SK-N-SH (cell line): Measurements from ENCODE around the gene EEF1AKMT1. TPM values are rescaled to one million over a fixed set of nuclear protein-coding genes. Genes with fewer than 3 reads are reported as not detected.

Experiments
- CTCF ChIA-PET: fragments of 300-600, 350-600 bp; formaldehyde crosslinking; extraction: SDS; loops from one replicate; lab custom pipeline; 2021; lab: Yijun Ruan, JAX
- POLR2A ChIA-PET: fragments of 350-600 bp; sonication (Branson Sonifier 250); formaldehyde crosslinking; extraction: SDS; loops from one replicate; lab custom pipeline; 2020; ENCODE audit warnings: antibody characterized with exemption, inconsistent platforms; lab: Yijun Ruan, JAX
- DNase-seq: peaks from one replicate; pipeline ENCODE4 v3.0.0; 2012
- H2AFZ ChIP-seq: fragments of 200-600 bp; sonication (generic); 2 replicates; pipeline ENCODE4 v1.8.1; 2016; ENCODE audit warnings: antibody characterized with exemption, mild to moderate bottlenecking, low read depth
- H3F3A ChIP-seq: fragments of 200-600 bp; sonication (generic); replicated peaks from 2 replicates; pipeline ENCODE3; 2016; ENCODE audit warnings: antibody characterized with exemption, mild to moderate bottlenecking; ENCODE audit not compliant: insufficient read depth
- H3K27ac ChIP-seq, 2 experiments: fragments of 200-500 bp in 1 of 2; fragments of 200-600 bp in 1 of 2; sonication (Bioruptor generic) in 1 of 2; sonication (generic), shearing (Covaris generic) in 1 of 2; 2 replicates each; pipeline versions ENCODE4 v1.5.1 to v1.6.1; 2014 to 2016; ENCODE audit warnings: low read depth in 2 of 2, inconsistent platforms in 1 of 2, low read length in 1 of 2, mild to moderate bottlenecking in 1 of 2, mixed read lengths in 1 of 2
- H3K27me3 ChIP-seq: fragments of 200-600 bp; sonication (generic), shearing (Covaris generic); 2 replicates; pipeline ENCODE4 v1.6.1; 2016; ENCODE audit warnings: mixed run types; ENCODE audit not compliant: insufficient read depth
- H3K36me3 ChIP-seq, 2 experiments: fragments of 200-500 bp in 1 of 2; fragments of 200-600 bp in 1 of 2; sonication (Bioruptor generic) in 1 of 2; sonication (generic) in 1 of 2; replicated peaks in 1 of 2; 2 replicates each; pipeline versions ENCODE3 to v1.5.1; 2014 to 2016; ENCODE audit warnings: low read length in 1 of 2, mild to moderate bottlenecking in 1 of 2; ENCODE audit not compliant: insufficient read depth in 2 of 2, control insufficient read depth in 1 of 2
- H3K4me1 ChIP-seq, 2 experiments: fragments of 200-500 bp in 1 of 2; fragments of 200-600 bp in 1 of 2; sonication (Bioruptor generic) in 1 of 2; sonication (generic), shearing (Covaris generic) in 1 of 2; 2 replicates each; pipeline versions ENCODE4 v1.5.1 to v1.6.1; 2014 to 2016; ENCODE audit warnings: low read depth in 1 of 2, low read length in 1 of 2, mixed run types in 1 of 2; ENCODE audit not compliant: insufficient read depth in 2 of 2, control insufficient read depth in 1 of 2
- H3K4me2 ChIP-seq: fragments of 200-600 bp; sonication (generic), shearing (Covaris generic); 2 replicates; pipeline ENCODE4 v1.6.1; 2017; ENCODE audit warnings: mixed run types
- H3K4me3 ChIP-seq, 2 experiments: fragments of 200-500 bp in 1 of 2; fragments of 200-600 bp in 1 of 2; sonication (Bioruptor generic) in 1 of 2; sonication (generic), shearing (Covaris generic) in 1 of 2; 2 replicates each; pipeline versions ENCODE4 v1.5.1 to v1.8.1; 2014 to 2016; ENCODE audit warnings: low read depth in 2 of 2, inconsistent platforms in 1 of 2, low read length in 1 of 2, mild to moderate bottlenecking in 1 of 2, mixed read lengths in 1 of 2, moderate library complexity in 1 of 2
- H3K79me2 ChIP-seq: fragments of 200-600 bp; sonication (generic); 2 replicates; pipeline ENCODE4 v1.8.1; 2017; ENCODE audit warnings: mild to moderate bottlenecking; ENCODE audit not compliant: insufficient read depth
- H3K9ac ChIP-seq: fragments of 200-600 bp; sonication (generic); 2 replicates; pipeline ENCODE4 v1.6.1; 2017; ENCODE audit warnings: mixed run types
- H3K9me2 ChIP-seq: fragments of 200-600 bp; sonication (generic); 2 replicates; pipeline ENCODE4 v1.6.1; 2017; ENCODE audit warnings: mixed run types
- H3K9me3 ChIP-seq: fragments of 200-600 bp; sonication (generic); 2 replicates; pipeline ENCODE4 v1.6.1; 2017; ENCODE audit warnings: mixed run types, mild to moderate bottlenecking, moderate library complexity
- H4K20me1 ChIP-seq: fragments of 200-600 bp; sonication (generic); 2 replicates; pipeline ENCODE4 v1.6.1; 2017; ENCODE audit warnings: mild to moderate bottlenecking, mixed run types; ENCODE audit not compliant: insufficient read depth
- ELF1 ChIP-seq: IDR thresholded peaks from 2 replicates; pipeline ENCODE4 v1.4.0; 2012
- EP300 ChIP-seq, 2 experiments: IDR thresholded peaks; 2 replicates each; pipeline versions ENCODE4 v1.4.0 to v1.6.1; 2012; ENCODE audit warnings: borderline replicate concordance in 1 of 2, low read depth in 1 of 2, low read length in 1 of 2
- EZH2phosphoT487 ChIP-seq: fragments of 200-600 bp; sonication (generic); IDR thresholded peaks from 2 replicates; pipeline ENCODE4 v1.6.1; 2017; ENCODE audit warnings: low read depth, mixed run types, mild to moderate bottlenecking, antibody characterized with exemption, moderate library complexity, borderline replicate concordance
- FOSL2 ChIP-seq: IDR thresholded peaks from 2 replicates; pipeline ENCODE4 v1.4.0; 2012; ENCODE audit warnings: low read depth, mild to moderate bottlenecking, moderate library complexity, borderline replicate concordance
- GATA2 ChIP-seq: sonication (generic); formaldehyde crosslinking; IDR thresholded peaks from 2 replicates; pipeline ENCODE4 v1.5.0; 2020; ENCODE audit warnings: mild to moderate bottlenecking, missing genetic modification reagents
- MEF2A ChIP-seq: IDR thresholded peaks from 2 replicates; pipeline ENCODE4 v1.4.0; 2012; ENCODE audit warnings: low read depth, borderline replicate concordance
- NFIC ChIP-seq: IDR thresholded peaks from 2 replicates; pipeline ENCODE4 v1.4.0; 2012; ENCODE audit warnings: borderline replicate concordance
- NRF1 ChIP-seq: IDR thresholded peaks from 2 replicates; pipeline ENCODE4 v1.6.1; 2012; ENCODE audit warnings: low read depth, mild to moderate bottlenecking, low read length
- PBX3 ChIP-seq: IDR thresholded peaks from 2 replicates; pipeline ENCODE4; 2012
- POLR2AphosphoS5 ChIP-seq: IDR thresholded peaks from 2 replicates; pipeline ENCODE4 v1.6.1; 2012; ENCODE audit warnings: low read depth, low read length
- RAD21 ChIP-seq: IDR thresholded peaks from 2 replicates; pipeline ENCODE4 v1.6.1; 2012; ENCODE audit warnings: mild to moderate bottlenecking, low read length
- TCF12 ChIP-seq: IDR thresholded peaks from 2 replicates; pipeline ENCODE4 v1.4.0; 2012
- YY1 ChIP-seq: IDR thresholded peaks from 2 replicates; pipeline ENCODE4 v1.4.0; 2012; ENCODE audit warnings: low read depth, mild to moderate bottlenecking
- WGBS: methylation state at CpG from one replicate; pipeline ENCODE4 v1.1.6; 2017; ENCODE audit warnings: low lambda C conversion rate; 5-methylcytosine and 5-hydroxymethylcytosine counted together
- polyA plus RNA-seq, 3 experiments: library from polyadenylated mRNA; depleted of rRNA; stranded (reverse); fragments of >200 nt; gene quantifications; 2 replicates each; pipeline ENCODE4 v1.2.3, GENCODE V29; 2012
- TF ChIP-seq, protein P1 (sequence below): IDR thresholded peaks from 2 replicates; pipeline ENCODE4 v1.4.0; 2012; ENCODE audit warnings: low read depth, borderline replicate concordance
- TF ChIP-seq, protein P2 (sequence below): fragments of 150-350 bp; IDR thresholded peaks from 2 replicates; pipeline ENCODE4 v1.6.1; 2017; ENCODE audit warnings: antibody characterized with exemption, low read length, low read depth, borderline replicate concordance

The EEF1AKMT1 gene
- polyA plus RNA-seq, 1 of the 3 experiments (the other 2 are of a cell fraction), result 4.2 TPM

GRCh38 chr13:20715330-20715712, 58.4 kb downstream of the EEF1AKMT1 start (continued):
- TF ChIP-seq, protein P1, sequence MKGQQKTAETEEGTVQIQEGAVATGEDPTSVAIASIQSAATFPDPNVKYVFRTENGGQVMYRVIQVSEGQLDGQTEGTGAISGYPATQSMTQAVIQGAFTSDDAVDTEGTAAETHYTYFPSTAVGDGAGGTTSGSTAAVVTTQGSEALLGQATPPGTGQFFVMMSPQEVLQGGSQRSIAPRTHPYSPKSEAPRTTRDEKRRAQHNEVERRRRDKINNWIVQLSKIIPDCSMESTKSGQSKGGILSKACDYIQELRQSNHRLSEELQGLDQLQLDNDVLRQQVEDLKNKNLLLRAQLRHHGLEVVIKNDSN, result no peak
- no peak for TF ChIP-seq GATA2 (CRISPR knock-in tag)

DNA sequence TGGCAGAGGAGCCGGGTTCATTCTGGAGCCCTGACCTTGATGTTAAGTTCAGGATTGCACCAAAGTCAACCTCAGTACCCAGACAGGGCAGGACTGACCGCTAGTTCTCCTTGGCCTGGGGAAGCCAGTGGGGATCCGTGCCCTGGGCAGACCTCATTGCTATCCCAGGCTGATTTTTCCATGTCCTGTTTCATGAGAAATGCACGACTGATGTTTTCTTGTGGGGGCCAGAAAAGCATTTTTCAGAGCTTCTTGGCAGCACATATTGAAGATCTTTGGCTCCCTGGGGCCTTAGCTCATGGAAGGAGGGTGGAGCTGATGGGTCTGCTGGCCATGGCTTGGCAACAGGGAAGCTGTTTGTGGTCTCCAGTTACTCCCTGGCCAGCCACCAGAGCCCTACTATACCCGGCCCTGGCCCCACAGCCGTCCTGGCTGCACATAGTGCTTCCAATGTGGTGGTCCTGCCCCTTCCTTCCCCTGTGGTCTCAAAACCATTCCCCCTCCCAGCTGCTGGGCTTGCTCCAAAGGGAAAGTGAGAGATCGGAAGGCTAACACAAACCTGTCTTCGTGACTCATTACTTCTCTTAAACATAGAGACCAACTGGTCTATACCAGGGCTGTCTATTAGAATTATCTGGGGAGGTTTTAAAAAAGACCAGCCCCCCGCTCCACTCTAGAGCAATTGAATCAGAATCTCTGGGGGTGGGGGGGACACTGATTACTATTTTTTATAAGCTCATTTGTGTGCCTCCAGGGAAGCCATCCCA, 59.0 kb downstream of the EEF1AKMT1 start:
- CTCF ChIA-PET, result interaction anchor here (0.8 to 7.3 kb wide), 10 partner anchors 11 to 220 kb away, joined by 3 to 76 read pairs (median 3); partner anchors contain the start of gene IL17D
- Histone ChIP-seq H3K4me1 (peaks cover 0 to 20% of the 10 kb centered on the region in 2 experiments; a peak in 3 of 4 replicates), H3K79me2 (no peaks in the 10 kb centered on the region), H2AFZ (no peak overlapping the region), H4K20me1 (no peaks in the 10 kb centered on the region), H3K27ac (peak overlapping the region; percentile 17 to 86; a peak in 3 of 4 replicates), H3K9ac (peak overlapping the region; percentile 46; the same call in 1 of the 2 replicates), H3F3A (peaks cover 21% of the 10 kb centered on the region), H3K9me2 (no peaks in the 10 kb centered on the region), H3K36me3 (no peaks in the 10 kb centered on the region), H3K4me3 (no peak overlapping the region), H3K4me2 (peak overlapping the region; percentile 59; the same call in 1 of the 2 replicates), H3K9me3 (no peaks in the 10 kb centered on the region), H3K27me3 (no peaks in the 10 kb centered on the region)
- POLR2A ChIA-PET, result no interaction called here
- TF ChIP-seq GATA2 (CRISPR knock-in tag), result no peak
- peak; percentile 48; the same call in 1 of the 2 replicates for TF ChIP-seq POLR2AphosphoS5
- TF ChIP-seq YY1, result no peak
- no peak; the same call in 1 of the 2 replicates for TF ChIP-seq NFIC
- no peak for TF ChIP-seq MEF2A
- TF ChIP-seq EP300 (IDR thresholded peaks at IDR 0.05; ENCODE audit: borderline replicate concordance in 1 of 2, low read depth in 1 of 2, low read length in 1 of 2), result peak in 1 of 2 experiments; percentile 31; a peak in 1 of 4 replicates
- TF ChIP-seq EZH2phosphoT487, result no peak
- TF ChIP-seq FOSL2, result peak; percentile 31; the same call in 1 of the 2 replicates
- no peak for TF ChIP-seq NRF1
- TF ChIP-seq TCF12, result peak; percentile 87
- TF ChIP-seq ELF1, result no peak
- TF ChIP-seq RAD21, result no peak
- TF ChIP-seq, protein P2, sequence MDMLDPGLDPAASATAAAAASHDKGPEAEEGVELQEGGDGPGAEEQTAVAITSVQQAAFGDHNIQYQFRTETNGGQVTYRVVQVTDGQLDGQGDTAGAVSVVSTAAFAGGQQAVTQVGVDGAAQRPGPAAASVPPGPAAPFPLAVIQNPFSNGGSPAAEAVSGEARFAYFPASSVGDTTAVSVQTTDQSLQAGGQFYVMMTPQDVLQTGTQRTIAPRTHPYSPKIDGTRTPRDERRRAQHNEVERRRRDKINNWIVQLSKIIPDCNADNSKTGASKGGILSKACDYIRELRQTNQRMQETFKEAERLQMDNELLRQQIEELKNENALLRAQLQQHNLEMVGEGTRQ, result no peak
- peak; percentile 73 for TF ChIP-seq PBX3
- WGBS, result 59% methylated on average over 6 of the region's 9 CpGs
- no peak for DNase-seq
